HG02840 (cell line): ENCODE results near the gene POLD4.

Experiments used
- ATAC-seq: cut with Tn5 transposase; IDR thresholded peaks from one replicate; pipeline ENCODE4 v1.9.1; 2021; ENCODE audit warnings: mild to moderate bottlenecking, moderate library complexity, moderate number of reproducible peaks; ENCODE audit not compliant: unreplicated experiment, low FRiP score

POLD4 gene

DNA sequence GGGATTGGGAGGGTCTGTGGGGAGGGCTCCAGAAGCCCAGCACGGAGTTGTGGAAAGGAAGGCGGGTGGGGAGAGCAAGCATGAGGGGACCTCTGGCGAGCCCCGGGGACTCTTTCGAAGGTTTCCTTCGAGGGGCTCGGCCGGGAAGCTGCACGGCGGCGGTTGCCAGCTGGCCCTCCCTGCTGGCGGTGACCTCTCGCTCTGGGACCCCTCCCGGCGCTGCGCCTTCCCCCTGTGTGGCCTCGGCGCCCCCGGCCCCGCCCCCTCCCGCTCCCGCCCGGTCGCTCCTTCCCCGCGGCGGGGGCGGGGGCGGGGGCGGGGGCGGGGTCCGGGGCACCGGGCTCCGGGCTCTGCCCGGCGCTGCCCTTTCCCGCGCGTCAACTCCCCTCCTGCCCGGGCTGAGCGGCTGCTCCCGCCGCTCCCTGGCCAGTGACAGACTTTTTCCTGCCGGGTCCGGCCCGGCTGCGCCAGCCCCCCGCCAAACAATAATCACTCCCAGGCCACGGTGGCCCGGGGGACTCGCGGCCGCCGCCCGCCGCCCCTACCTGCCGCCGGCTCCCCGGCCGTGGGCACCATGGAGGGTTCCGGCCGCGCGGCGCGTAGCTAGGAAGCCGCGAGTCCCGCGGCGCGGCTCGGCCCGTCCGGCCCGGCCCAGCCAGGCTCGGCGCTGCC, 19.1 kb upstream of the POLD4 start:
- no peak for ATAC-seq

DNA sequence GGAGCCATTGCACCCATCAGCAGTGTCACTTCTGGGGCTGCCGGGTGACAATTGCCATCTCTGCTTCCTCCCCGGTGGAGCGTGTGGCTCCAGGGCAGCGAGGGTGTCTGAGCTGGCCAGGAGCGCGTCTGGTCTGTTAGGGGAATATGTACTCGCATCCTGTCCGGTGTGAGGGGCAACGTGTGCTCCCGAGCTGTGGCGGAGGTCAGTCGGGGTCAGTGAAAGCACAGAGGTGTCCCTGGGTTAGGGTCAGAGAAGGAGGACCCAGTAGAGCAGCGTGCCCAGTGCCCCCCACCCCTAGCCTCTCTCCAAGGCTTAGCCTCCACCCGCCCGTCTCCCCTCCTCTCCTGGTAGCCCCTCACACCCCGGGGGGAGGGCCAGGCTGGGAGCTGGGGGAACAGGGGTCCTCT, 18.6 kb upstream of the POLD4 start:
- ATAC-seq: no peak

DNA sequence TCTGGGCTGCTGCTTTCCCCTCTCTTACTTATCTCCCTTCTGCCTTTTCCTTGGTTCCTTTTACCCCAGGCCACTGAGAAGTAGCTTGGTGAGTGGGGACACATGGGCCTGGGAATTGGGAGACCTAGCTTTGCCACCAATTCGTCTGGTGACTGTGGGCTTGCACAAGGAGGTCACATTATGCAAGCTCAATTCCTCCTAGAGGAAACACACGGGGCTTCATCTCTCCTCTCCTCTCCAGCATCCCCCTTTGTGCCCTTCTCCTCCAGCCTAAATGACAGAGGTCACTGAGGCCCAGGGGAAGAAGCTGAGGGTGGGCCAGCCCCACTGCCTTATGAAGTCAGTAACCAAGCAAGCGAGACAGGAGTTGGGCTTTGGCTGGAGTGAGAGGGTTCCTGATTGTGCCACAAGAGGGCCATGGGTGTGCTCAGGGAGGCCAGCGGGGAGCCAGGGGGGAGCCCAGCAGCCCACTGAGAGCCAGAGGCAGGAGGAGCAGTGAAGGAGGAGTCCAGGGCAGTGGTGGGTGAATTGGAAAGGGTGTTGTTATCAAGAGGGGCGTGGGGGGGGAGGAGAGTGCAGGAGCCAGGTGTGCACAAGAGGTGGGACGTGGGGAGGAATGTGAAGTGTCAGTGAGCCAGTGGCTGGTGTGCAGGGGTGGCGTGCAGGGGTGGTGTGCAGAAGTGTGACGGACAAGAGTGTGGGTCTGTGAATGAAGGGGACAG, 18.0 kb upstream of the POLD4 start:
- ATAC-seq: no peak

DNA sequence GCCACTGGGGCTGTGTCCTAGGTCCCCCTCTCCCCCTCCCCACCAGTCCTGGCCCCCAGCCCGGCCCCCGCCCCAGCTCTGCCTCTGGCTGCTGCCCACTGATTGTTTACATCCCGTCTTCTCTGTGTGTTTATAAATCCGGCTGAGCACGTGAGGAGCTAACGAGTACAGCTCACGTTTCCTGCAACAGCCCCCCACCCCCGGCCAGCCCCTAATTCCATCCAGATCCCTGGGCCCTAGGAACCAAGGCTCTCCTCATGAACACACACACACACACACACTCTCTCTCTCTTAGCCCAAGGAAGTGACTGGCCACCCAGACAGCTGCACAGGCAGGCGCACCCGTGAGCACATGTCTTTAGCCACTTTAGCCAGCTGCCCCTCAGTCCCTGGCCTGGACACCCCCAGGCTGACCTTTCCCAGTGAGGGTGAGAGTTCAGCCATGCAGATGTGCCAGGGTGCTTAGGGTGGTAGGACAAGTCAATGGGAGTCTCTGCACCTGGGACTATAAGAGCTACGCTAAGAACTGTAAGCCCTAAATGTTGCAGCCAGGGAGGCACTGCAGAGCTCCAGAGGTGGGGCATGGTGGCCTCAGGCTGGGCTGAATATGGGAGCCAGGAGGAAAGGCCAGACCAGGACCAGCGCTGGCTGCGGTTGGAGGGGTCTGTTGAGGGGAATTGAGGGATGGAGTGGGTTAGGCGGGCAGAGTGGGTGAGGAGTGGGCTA, 17.2 kb upstream of the POLD4 start:
- ATAC-seq: no peak

DNA sequence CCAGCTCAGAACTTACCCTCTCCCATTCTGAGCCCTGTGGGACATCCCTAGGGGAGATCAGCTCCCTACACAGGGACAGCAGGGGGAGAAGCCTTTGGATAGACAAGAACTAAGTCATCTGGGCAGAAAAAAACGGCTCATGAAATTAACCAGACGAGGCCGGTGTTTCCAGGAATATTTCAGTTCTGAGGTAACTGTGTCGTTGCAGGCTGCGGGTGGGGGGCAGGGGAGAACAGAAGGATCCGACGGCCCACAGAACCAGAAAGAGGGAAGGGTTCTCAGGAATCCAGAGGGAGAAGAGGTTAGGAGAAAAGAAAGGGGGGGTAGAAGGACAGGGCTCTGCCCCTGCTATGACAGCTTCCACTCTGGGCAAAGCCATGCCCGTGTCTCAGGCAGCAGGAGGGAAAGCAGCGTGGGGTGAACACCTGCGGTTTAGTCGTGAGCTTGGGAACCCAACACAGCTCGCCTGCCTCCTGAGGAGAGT, 16.5 kb upstream of the POLD4 start:
- no peak for ATAC-seq

DNA sequence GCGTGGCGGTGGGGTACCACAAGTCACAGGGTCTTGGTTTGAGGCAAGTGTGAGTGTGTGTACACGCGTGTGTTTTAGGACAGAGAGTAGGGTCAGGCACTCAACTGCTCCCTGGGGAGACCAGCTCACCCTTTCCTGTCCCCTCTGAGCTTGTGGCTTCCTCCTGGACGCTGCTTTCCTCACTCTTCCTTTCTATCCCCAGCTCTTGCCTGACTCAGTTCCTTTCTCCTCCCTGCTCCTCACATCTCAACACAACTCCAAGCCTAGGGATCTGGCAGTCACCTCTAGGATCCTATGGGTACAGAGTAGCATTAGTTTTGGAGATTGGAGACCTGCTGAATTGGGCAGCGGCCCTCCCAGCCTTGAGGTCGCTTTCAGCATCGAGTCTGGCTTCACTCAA, 15.9 kb upstream of the POLD4 start:
- no peak for ATAC-seq

DNA sequence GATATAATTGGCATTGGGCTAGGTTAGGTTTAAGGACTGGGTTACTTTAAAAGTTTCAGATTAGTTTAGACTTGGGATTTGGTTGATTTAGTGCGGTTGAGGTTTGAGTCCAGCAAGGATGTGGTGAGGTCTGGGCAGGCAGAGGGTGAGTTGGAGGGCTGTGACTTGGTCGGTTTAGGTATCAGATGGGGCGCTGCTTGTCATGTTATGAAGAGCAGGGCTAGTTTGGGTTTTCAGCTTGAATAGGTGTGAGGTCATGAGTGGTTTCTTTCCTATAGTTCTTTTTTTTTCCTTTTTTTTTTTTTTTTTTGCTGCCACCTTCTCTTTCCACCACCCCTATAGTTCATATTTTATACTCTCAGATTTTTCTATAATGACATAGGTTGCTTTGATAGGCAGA, 15.3 kb upstream of the POLD4 start:
- ATAC-seq: no peak

DNA sequence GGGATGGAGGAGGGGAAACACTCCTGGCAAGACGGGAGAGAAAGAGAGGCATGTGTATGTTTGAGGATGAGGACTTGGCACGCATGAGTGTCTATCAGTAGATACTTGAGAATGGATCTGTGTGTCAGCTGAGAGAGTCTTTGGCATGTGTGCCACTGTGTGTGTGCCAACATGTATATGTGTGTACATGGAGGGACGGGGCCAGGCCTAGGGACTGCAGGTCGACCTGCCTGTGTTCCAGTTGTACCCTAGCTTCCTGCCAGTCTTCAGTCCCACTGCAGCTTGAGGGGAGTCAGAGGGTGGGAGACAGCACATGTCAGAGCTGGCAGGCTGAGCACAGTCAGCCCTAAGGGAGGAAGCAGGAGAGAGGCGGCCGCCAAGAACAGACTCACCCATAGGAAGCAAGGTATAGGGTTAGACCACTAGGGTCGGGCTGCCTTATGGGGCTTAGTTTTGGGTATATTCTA, 14.4 kb upstream of the POLD4 start:
- no peak for ATAC-seq

DNA sequence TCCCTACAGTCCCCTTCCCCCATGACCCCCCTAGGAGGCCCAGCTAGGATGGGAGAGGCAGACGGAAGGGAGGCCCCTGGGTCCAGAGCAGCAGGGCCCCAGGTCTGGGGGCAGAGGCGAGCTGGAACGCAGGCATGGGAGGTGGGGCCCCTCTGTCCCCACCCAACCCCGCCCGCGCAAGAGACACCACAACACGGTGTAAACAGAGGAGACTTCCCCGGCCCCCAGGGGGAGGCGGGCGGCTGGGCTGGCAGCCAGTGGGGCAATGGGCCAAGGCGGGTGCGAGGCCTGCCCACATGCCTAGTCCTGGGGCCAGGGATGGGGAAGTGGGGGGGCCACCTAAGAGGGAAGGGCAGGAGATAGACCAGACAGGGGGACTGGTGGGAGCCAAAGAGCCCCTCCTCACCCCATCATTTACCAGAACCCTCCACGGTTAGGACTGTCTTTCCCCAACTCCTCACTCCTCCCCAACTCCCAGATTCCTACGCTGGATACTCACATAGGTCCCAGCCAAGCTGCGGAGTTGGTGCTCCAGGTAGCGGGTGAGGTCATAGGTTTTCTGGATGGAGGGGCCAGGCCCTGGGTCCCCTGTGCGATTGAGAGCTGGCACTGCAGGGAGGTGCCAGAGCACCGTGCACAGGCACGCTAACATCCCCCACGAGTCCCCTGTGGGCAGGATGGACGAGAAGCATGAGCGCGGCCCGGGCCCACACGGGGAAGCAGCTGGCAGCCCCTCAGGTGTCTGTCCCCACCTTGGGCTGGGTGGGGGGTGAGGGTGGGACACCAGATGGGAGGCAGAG, 13.8 kb upstream of the POLD4 start:
- no peak for ATAC-seq

DNA sequence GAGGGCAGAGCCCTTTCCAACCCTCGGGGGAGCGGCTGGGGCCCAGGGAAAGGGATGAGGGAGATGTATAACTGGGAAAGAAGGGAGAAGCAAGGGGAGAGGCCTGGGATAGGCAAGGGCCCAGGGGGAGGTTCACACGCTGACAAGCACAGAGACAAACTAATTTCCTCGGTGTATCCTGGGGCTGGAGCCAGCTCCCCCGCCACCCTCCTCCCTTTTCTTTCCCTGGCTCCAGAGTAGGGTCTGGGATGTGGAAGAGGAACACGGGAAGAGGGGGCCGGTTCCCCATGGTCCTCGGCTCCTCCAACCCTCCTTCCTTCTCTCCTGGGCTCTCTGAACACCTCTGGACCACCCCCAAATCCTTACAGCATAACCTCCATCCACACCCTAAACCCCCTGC, 13.2 kb upstream of the POLD4 start:
- ATAC-seq: no peak

DNA sequence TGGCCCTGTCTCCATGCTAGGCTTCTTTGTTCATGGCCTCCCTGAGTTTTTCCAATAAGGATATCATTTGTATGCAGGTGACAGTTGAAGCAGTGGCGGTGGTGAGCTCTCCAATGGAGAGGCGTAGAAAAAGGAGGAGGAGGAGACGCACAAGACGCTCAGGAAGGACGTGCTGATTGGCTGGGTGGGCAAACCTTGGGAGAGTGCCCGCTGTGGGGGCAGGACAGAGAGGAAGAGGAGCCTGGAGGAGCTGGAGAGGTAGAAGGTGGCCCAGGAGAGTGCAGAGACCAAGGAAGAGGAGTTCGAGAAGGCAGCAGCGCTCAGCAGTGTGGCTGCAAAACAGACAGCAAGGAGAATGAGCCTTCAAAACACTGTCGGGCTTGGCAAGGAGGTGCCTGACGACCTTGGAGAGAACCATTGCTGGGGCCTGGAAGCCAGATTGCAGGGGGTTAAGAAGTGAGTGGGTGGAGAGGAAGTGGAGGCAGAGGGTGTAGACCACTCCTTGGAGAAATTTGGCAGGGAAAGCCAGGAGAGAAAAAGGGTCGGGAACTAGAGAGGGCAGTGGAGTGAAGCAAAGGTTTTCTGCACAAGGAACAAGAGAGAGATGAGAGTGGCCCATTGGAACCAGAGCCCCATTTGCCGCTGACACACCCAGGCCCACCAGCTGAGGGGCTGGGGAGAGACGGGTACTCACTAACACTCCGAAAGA, 12.5 kb upstream of the POLD4 start:
- ATAC-seq: no peak

DNA sequence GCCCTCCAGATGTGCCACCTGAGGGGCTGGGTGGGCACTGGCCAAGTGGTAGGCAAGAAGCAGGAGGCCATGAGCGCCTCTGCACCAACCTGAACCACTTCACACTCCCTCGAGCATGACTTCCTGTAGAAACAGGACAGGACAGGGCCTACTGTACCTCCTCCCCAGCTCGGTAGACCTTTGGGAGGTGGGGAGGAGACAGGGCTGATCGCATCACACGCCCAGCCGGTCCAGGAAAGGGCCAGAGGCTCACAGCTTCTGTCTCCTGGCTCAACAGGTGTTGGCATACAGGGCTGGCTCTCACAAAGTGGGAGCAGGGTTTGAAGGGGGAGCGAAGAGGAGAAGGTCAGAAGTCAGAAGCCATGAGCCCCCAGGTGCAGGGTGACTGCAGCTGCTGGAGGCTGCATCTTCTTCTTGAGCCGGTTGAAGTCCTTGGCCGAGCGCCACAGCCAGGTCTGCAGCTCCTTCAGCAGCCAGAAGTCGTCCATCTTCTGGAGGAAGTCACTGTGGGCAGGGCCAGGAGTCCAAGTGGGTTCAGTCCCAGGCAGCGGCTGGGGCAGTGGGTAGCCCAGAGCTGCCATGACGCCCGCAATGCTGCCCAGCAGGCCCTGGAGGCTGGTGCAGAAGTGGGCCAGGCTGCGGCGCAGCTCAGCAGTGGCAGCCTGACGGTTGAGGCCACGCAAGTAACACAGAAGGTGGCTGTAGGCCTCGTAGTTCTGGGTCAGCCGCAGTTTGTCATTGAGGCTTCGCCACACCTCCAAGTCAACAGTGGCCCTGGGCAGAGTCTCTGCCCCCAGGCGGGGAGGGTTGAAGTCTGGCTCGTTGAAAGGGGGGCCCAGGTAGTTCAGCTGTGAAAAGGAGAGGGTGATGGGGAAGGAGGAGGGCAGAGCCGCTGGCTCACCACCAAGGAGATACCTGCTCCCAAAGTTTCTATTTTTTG, 11.7 kb upstream of the POLD4 start:
- no peak for ATAC-seq

DNA sequence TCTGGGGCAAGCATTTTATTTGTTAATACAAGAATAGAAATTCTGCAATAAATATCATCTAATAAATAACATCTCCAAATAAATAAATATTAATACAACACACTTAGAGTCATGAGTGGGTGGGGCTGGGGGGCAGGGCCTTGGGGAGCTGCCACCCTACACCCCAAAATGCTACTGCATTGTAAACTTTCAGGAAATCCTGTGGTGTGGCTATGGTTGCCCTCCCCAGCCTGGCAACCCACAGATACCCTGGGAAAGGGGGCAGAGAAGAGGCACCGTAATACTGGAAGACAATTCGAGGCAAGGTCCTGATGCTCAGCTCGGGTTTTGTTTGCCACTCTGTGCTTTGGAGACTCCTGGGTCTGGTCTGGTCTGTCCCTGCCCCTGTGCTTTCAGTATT, 10.8 kb upstream of the POLD4 start:
- no peak for ATAC-seq

DNA sequence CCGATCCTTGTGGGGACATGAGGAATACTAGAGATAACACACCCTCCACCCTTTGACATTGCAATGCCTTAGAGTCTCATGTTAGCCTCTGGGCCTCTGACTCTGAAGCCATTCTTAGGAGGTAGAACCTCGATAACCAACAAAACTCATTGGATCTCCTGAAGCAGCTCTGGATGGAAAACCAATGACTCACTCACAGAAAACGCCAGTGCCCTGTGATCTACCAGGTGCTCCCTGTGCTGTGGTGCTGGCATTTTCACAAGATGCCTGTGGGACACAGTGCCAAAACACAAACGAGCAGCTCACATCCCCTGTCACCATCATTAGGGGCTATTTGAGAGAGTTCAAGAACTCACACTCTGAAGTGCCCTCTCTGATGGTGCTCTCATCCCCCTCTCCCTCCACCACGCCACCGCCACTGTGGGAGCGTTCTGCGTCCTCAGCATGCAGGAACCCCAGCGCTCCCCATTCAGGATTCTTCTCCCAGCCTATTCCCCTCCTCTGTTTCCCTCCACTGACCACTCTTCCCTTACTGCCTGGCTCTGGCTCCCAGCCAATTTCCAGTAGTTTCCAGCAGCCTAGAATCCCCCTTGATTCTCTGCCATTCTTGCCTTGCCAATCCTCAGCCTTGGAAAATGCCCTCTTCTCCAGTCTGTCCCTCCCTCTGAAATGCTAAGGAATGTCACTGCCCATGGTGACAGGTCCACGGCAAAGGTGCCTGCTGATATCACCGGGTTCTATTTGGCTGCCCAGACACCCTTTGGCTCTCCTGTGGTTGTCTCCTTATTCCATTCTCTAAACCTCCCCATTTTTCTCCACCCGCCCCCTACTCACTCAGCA, 4.7 kb upstream of the POLD4 start:
- no peak for ATAC-seq

DNA sequence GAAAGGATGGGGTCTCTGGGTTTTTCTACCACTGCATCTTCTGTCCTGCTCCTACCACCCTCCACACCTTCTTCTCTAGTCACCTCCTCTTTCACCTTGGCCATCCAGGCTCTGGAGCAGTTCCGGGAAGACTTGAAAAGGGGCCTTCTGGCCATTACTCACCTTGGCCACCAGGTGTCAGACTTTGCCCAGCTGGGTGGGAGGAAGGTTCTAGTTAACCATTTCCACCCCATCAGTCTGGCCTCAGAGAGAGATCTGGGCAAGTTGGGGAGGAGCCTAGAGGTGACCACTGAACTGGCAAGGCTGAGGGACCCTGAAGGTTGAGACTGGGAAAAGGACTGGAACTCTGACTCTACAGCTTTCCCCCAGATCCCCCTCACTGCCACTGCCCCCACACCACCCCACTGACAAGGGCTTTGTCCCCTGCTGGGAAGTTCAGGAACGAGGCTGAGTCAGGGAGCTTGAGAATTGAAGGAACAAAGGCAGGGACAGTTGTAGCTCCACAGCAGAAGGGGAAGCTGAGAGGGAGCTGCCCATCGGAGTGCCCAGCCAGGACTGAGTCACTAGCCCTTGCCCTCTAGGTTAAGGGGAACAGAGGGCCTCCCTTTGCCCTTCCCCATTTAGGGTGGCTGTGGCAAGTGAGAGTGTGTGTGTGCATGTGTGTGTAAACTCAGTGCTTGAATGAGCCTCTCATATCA, 3.7 kb upstream of the POLD4 start:
- ATAC-seq: no peak

DNA sequence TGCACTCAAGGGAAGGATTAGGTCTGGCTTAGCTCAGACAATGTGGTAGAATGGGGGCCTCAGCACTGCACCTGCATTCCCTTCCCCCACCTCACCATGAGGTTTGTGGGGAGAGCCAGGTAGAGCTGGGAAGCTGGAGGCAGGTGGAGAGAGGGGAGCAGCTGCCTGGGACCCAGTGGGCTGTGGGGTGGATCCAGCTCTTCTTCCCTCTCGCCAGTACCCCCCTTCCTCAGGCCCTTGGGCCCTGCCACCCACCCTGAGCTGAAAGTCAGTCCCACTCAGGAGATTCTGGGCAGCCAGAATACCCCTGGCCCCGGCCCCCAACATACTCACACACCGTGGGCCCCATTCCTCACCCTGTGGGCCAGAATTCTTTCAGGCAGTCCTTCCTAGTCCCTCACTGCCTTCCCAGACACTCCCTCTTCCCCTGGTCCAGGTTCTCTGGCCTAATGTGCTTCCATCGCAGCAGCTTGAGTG, 3.1 kb upstream of the POLD4 start:
- ATAC-seq: no peak

DNA sequence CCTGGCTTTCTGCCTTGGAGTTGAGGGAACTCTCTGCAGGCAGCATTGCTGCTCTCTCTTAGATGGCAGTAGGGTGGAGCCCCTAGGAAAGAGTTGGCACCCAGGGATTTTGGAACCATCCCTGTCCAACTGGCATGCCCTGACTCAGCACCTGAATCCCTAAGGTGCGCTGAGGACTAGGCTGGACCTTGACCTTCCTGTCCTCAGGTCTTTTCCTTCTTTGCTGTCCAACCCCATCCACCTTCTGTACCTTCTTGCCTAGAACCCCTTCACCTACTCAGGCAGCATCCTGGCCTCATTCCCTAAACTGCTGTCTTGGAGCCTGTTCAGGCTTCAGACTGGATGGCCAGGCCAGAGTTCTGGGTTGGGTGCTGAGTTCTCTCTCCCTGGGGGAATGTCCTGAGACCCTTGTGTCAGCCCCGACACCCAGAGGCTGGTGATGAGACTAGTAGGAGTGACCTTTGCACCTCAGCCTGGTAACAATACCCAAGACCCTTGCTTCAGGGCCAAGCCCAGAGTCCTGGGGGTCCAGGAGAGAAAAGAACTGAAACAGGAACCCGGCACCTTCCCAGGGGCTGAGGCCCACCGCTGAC, 2.5 kb upstream of the POLD4 start:
- ATAC-seq: no peak
